ENCODE measurements around the gene PRKN.

DNA sequence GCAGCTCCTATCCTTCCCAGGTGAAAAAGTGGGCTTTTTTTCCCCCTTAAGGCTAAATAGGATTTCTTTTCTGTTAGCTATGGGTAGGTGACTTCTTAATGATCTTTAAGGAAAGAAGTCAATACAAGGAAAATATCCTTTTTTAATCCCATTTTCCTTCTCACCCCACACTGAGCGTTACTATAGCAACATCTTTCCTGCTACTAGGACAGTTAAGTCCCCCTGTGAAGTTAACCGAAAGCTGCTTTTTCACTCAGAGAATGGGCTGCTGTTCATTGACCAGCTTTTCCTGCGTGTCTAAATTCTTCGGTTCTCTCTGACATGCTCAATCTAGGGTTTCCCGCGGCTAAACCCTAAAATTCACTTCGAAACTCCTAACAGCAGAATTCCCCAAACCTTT is 1280.6 kb downstream of the PRKN start:
- no peak for TF ChIP-seq EZH2 (IDR thresholded peaks at IDR 0.05; ENCODE audit: insufficient read depth, poor library complexity, severe bottlenecking)
- no peak for TF ChIP-seq EZH2phosphoT487 (IDR thresholded peaks at IDR 0.05; ENCODE audit: insufficient read depth, low read depth)
